Naive thymus-derived CD4-positive, alpha-beta T cell (primary cell): ENCODE data around the gene TLE5. TPM values are rescaled to one million over a fixed set of nuclear protein-coding genes. Genes with fewer than 3 reads are reported as not detected.
A peak's percentile ranks its signal among the peaks of the same experiment; 100 is the strongest.

ENCODE experiments used
- ATAC-seq: fragments of 150-1000 bp; cut with Tn5 transposase; 2 replicates; pipeline ENCODE4 v1.10.0; 2021; ENCODE audit warnings: mild to moderate bottlenecking, moderate library complexity
- CTCF ChIA-PET: fragments of 350-600 bp; sonication (Branson Sonifier 250); formaldehyde crosslinking; loops from one replicate; lab custom pipeline; 2021; ENCODE audit warnings: antibody characterized with exemption; lab: Charles Lee
- POLR2A ChIA-PET: fragments of 350-600 bp; sonication (Branson Sonifier 250); formaldehyde crosslinking; loops from one replicate; lab custom pipeline; 2021; ENCODE audit warnings: antibody characterized with exemption, inconsistent platforms; lab: Charles Lee
- DNase-seq, 9 donors: peaks; one replicate each; pipeline versions ENCODE4 v3.0.0 to v3.0.0-alpha.2; 2020 to 2022; ENCODE audit warnings: mixed read lengths in 1 of 9
- H3K27ac ChIP-seq: one replicate; pipeline ENCODE4 v1.7.0; 2013; ENCODE audit warnings: mild to moderate bottlenecking, low read depth, low read length, moderate library complexity
- H3K27me3 ChIP-seq, 2 donors: one replicate each; pipeline ENCODE4 v1.7.0; 2013; ENCODE audit warnings: low read length in 2 of 2, mild to moderate bottlenecking in 2 of 2, moderate library complexity in 2 of 2; ENCODE audit not compliant: control insufficient read depth in 2 of 2, insufficient read depth in 2 of 2
- H3K36me3 ChIP-seq, 3 experiments: 1 replicate in 2 of 3; 2 replicates in 1 of 3; pipeline ENCODE4 v1.7.0; 2013; ENCODE audit warnings: low read length in 3 of 3, mild to moderate bottlenecking in 3 of 3, moderate library complexity in 1 of 3; ENCODE audit not compliant: insufficient read depth in 3 of 3, control insufficient read depth in 2 of 3
- H3K4me1 ChIP-seq, 2 donors: one replicate each; pipeline ENCODE4 v1.7.0; 2013; ENCODE audit warnings: low read length in 2 of 2, mild to moderate bottlenecking in 2 of 2, moderate library complexity in 1 of 2; ENCODE audit not compliant: control insufficient read depth in 2 of 2, insufficient read depth in 2 of 2
- H3K4me3 ChIP-seq: 2 replicates; pipeline ENCODE4 v1.7.0; 2013; ENCODE audit warnings: mild to moderate bottlenecking, low read length
- H3K9me3 ChIP-seq, 3 experiments: 1 replicate in 2 of 3; 2 replicates in 1 of 3; pipeline ENCODE4 v1.7.0; 2013; ENCODE audit warnings: low read length in 3 of 3; ENCODE audit not compliant: control insufficient read depth in 2 of 3
- H3K27ac Mint-ChIP-seq, 9 donors: one replicate each; pipeline ENCODE4 v1.8.0; 2020 to 2022; ENCODE audit warnings: mixed read lengths in 9 of 9, mild to moderate bottlenecking in 8 of 9, moderate library complexity in 5 of 9, inconsistent platforms in 2 of 9
- H3K27me3 Mint-ChIP-seq, 5 donors: one replicate each; pipeline ENCODE4 v1.8.0; 2021 to 2022; ENCODE audit warnings: mixed read lengths in 5 of 5, mild to moderate bottlenecking in 1 of 5
- H3K36me3 Mint-ChIP-seq, 5 donors: one replicate each; pipeline ENCODE4 v1.8.0; 2020 to 2022; ENCODE audit warnings: mixed read lengths in 5 of 5, mild to moderate bottlenecking in 3 of 5, inconsistent platforms in 1 of 5
- H3K4me1 Mint-ChIP-seq, 7 donors: one replicate each; pipeline ENCODE4 v1.8.0; 2020 to 2022; ENCODE audit warnings: mixed read lengths in 7 of 7, mild to moderate bottlenecking in 3 of 7, inconsistent platforms in 1 of 7
- H3K4me3 Mint-ChIP-seq, 10 donors: one replicate each; pipeline ENCODE4 v1.8.0; 2020 to 2022; ENCODE audit warnings: mild to moderate bottlenecking in 10 of 10, mixed read lengths in 10 of 10, moderate library complexity in 6 of 10, inconsistent platforms in 2 of 10
- H3K9me3 Mint-ChIP-seq, 11 donors: one replicate each; pipeline ENCODE4 v1.8.0; 2020 to 2022; ENCODE audit warnings: mixed read lengths in 11 of 11, mild to moderate bottlenecking in 4 of 11, inconsistent platforms in 1 of 11, moderate library complexity in 1 of 11
- intact Hi-C, 2 donors: fragments of 100-400 bp; cut with micrococcal nuclease; formaldehyde crosslinking; loops; one replicate each; pipeline ENCODE4 v1.15.1; 2023
- polyA plus RNA-seq, 2 donors: library from polyadenylated mRNA; unstranded; fragments of 300-500 nt; fragmentation: Illumina TruSeq; gene quantifications; one replicate each; pipeline ENCODE4 v1.2.3, GENCODE V29; 2021
- total RNA-seq, 6 experiments: library from RNA in 5 of 6; stranded (reverse) in 5 of 6; gene quantifications; 1 replicate in 5 of 6; 2 replicates in 1 of 6; pipeline ENCODE4 v1.2.3 and lab custom pipeline; 2021 to 2026

The TLE5 gene
- total and polyA plus RNA-seq, 7 experiments from 2014 or later = 643 to 1,102 (median 755) TPM

DNA sequence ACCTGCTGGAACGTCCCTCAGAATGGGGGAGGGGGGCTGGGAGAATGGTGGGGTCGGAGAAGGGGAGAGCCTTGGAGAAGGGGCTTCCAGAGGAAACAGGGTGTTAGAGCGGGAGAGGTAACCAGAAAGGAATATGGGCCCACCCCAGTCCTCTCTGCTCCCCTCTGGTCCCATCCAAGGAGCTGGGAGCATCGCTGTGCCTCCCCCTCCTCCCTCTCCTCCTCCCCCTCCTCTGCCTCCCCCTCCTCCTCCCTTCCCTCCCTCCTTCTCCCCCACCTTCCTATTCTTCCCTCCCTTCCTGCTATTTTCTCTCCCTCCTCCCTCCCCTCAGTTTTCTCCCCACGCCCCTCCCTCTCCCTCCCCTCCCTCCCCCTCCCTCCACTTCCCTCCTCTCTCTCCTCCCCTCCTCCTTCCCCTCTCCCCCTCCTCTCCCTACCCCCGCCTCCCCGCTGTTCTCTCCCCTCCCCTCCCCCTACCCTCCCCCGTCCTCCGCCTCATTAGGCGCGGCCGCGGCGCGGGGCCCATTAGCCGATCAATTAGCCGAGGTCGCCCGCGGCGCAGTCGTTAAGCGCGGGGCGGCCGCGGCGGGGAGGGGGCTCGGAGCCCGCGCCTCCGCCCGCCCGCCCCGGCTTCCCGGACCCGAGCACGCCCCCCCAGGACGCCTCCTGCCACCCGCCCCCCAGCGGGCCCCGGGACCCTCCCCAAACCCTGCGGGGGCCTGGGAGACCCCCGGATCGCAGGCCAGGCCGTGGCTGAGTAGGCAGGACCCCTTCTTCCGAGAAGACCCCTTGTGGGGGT, 15.4 kb downstream of the TLE5 start:
- H3K27me3 ChIP-seq = no peaks in the 10 kb centered on the region
- ATAC-seq = no peak
- Mint-ChIP-seq H3K4me3 (peak overlapping the region in 9 of 10 donors; percentile 33 to 100 (median 96)), H3K27me3 (peaks cover 0 to 19% (median 0%) of the 10 kb centered on the region in 5 donors), H3K4me1 (peaks cover 14 to 44% (median 37%) of the 10 kb centered on the region in 7 donors), H3K36me3 (peaks cover 0 to 3% (median 0%) of the 10 kb centered on the region in 5 donors), H3K9me3 (no peaks in the 10 kb centered on the region), H3K27ac (peak overlapping the region in 7 of 9 donors; percentile 93 to 99 (median 98))
- POLR2A ChIA-PET = interaction anchor here (0.6 to 10.3 kb wide), 3 partner anchors 10 to 1209 kb away, joined by 3 to 167 read pairs (median 43); partner anchors contain the start of gene TLE5
- DNase-seq = no peak
- no peaks in the 10 kb centered on the region for H3K36me3 ChIP-seq
- H3K9me3 ChIP-seq = no peaks in the 10 kb centered on the region
- peak overlapping the region; percentile 66 for H3K27ac ChIP-seq
- intact Hi-C loops = loop anchor here in 1 of 2 donors (1.0 kb wide), 2 partner anchors 12 to 14 kb away; no protein-coding TSS in a partner anchor
- peaks cover 4 to 7% of the 10 kb centered on the region in 2 donors for H3K4me1 ChIP-seq
- H3K4me3 ChIP-seq = peak overlapping the region; percentile 51
- CTCF ChIA-PET = no interaction called here

DNA sequence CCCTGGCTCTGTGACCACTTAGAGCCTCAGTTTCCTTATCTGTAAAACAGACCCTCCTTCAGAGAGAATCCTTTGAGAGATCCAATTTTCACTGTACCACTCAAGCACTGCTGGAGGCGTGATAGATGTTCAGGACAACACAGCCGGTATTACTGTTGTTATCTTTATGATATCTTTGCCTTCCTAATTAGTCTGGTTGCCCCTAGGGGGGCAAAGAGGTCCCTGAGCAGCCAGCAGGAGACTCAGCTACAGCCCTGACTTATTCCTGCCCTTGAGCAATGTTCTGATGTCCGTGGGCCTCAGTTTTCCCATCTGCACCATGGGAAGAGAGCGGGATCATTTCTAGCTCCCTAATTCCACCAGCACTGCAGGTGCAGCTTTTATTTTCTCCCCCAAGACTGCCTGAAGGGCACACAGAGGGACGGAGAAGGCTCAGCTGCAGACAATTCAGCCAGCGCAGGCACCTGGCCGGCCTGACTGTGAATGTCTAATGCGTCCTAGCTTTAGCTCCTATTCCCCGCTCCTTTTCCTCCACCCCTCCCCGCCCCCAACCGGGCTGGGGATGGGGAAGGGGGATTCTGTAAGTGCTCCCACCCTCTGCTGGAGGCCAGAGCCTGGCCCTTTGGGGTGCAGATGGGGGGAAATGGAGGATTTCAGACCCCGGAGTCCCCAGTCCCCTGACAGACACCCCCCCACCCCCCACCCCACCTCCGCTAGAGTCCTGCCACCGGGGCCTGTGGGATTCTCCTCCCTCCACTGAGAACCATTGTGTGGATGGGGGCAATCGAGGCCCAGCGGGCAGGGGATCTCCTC, 16.2 kb downstream of the TLE5 start:
- peaks cover 14 to 49% (median 38%) of the 10 kb centered on the region in 7 donors for H3K4me1 Mint-ChIP-seq
- intact Hi-C loops = no loop called here
- peak overlapping the region; percentile 41 for H3K27ac ChIP-seq
- H3K4me3 Mint-ChIP-seq = peak overlapping the region in 8 of 10 donors; percentile 23 to 87 (median 60)
- DNase-seq (no peak), ATAC-seq (no peak)
- no peak overlapping the region for H3K4me3 ChIP-seq
- no peaks in the 10 kb centered on the region for H3K36me3 ChIP-seq
- CTCF ChIA-PET = no interaction called here
- peaks cover 0 to 22% (median 0%) of the 10 kb centered on the region in 5 donors for H3K27me3 Mint-ChIP-seq
- no peaks in the 10 kb centered on the region for H3K9me3 ChIP-seq
- POLR2A ChIA-PET = interaction anchor here (0.6 to 10.3 kb wide), 4 partner anchors 10 to 388 kb away, joined by 3 to 167 read pairs (median 23); partner anchors contain the start of gene TLE5
- peaks cover 4 to 7% of the 10 kb centered on the region in 2 donors for H3K4me1 ChIP-seq
- peak overlapping the region in 8 of 9 donors; percentile 34 to 91 (median 68) for H3K27ac Mint-ChIP-seq
- H3K36me3 Mint-ChIP-seq = peaks cover 0 to 3% (median 0%) of the 10 kb centered on the region in 5 donors
- H3K27me3 ChIP-seq = no peaks in the 10 kb centered on the region
- no peaks in the 10 kb centered on the region for H3K9me3 Mint-ChIP-seq

DNA sequence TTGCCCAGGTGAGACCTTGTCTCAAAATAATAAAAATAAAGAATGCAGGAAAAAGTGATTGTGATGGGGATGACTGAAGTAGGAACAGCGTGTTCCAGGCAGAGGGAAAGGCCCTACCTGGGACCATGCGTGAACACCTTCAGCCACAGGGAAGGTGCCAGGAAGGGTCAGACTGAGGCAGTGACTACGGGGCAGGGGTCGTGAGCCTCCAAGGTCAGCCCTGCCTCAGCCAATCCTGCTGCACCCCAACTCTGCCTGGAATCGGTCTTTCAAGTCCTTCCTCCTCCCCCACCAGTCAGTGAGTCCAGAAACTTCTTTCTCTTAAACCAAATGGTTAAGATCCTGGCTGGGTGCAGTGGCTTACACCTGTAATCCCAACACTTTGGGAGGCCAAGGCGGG, 17.1 kb downstream of the TLE5 start:
- Histone ChIP-seq H3K27ac (no peak overlapping the region), H3K9me3 (no peaks in the 10 kb centered on the region), H3K27me3 (no peaks in the 10 kb centered on the region), H3K4me1 (peaks cover 4 to 7% of the 10 kb centered on the region in 2 donors), H3K36me3 (no peaks in the 10 kb centered on the region), H3K4me3 (no peak overlapping the region)
- Mint-ChIP-seq H3K27ac (peak overlapping the region in 8 of 9 donors; percentile 27 to 91 (median 47)), H3K9me3 (no peaks in the 10 kb centered on the region), H3K27me3 (peaks cover 0 to 22% (median 0%) of the 10 kb centered on the region in 5 donors), H3K4me1 (peaks cover 14 to 49% (median 38%) of the 10 kb centered on the region in 7 donors), H3K4me3 (peak overlapping the region in 5 of 10 donors; percentile 0 to 69 (median 29)), H3K36me3 (peaks cover 0 to 3% (median 0%) of the 10 kb centered on the region in 5 donors)
- no peak for DNase-seq
- ATAC-seq = no peak
- ChIA-PET POLR2A (interaction anchor here (1.3 to 10.3 kb wide), 3 partner anchors 9 to 16 kb away, joined by 4 to 167 read pairs (median 43); partner anchors contain the start of gene TLE5), CTCF (no interaction called here)
- intact Hi-C loops = no loop called here

DNA sequence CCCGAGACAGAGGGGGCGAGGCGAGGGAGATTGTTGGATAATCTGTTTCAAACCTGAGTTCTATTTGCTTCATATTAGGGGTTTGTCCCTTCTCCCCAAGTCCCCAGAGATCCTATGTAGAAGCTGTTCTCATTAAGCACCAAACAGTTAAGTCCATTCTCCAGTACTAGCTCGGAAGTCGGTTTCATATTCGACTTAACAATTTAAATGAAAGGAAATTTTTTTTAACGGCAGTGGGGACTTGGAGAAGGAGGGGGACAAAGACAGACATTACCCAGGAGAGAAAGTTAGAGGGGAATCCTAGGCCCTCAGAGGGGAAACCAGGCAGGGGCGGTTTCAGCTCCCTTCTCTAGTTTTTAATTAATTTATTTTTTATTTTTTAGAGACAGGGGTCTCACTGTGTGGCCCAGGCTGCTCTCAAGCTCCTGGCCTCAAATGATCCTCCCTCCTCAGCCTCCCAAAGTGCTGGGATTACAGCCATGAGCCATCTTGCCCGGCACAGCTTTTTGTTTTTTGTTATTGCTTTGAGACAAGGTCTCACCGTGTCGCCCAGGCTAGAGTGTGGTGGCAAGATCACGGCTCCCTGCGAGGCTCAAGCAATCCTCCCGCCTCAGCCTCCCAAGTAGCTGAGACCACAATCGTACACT, 19.6 kb downstream of the TLE5 start:
- no peaks in the 10 kb centered on the region for H3K9me3 ChIP-seq
- peak overlapping the region; percentile 58 for H3K27ac ChIP-seq
- H3K4me3 Mint-ChIP-seq = peak overlapping the region in 9 of 10 donors; percentile 34 to 84 (median 70)
- ChIA-PET CTCF (interaction anchor here (0.7 to 1.3 kb wide), 4 partner anchors 9 to 104 kb away, joined by 3 to 5 read pairs (median 4); no protein-coding TSS in a partner anchor), POLR2A (interaction anchor here (0.7 to 9.9 kb wide), 3 partner anchors 14 to 61 kb away, joined by 3 to 359 read pairs (median 4); partner anchors contain the start of gene TLE5)
- DNase-seq (no peak), ATAC-seq (no peak)
- peaks cover 8 to 45% (median 28%) of the 10 kb centered on the region in 7 donors for H3K4me1 Mint-ChIP-seq
- no peaks in the 10 kb centered on the region for H3K36me3 Mint-ChIP-seq
- intact Hi-C loops = no loop called here
- H3K27me3 Mint-ChIP-seq = peaks cover 0 to 16% (median 0%) of the 10 kb centered on the region in 5 donors
- peaks cover under 1 to 3% of the 10 kb centered on the region in 2 donors for H3K4me1 ChIP-seq
- peak overlapping the region in 8 of 9 donors; percentile 34 to 90 (median 72) for H3K27ac Mint-ChIP-seq
- H3K36me3 ChIP-seq = no peaks in the 10 kb centered on the region
- no peak overlapping the region for H3K4me3 ChIP-seq
- H3K27me3 ChIP-seq = no peaks in the 10 kb centered on the region
- H3K9me3 Mint-ChIP-seq = peaks cover 0 to 2% (median 0%) of the 10 kb centered on the region in 11 donors

DNA sequence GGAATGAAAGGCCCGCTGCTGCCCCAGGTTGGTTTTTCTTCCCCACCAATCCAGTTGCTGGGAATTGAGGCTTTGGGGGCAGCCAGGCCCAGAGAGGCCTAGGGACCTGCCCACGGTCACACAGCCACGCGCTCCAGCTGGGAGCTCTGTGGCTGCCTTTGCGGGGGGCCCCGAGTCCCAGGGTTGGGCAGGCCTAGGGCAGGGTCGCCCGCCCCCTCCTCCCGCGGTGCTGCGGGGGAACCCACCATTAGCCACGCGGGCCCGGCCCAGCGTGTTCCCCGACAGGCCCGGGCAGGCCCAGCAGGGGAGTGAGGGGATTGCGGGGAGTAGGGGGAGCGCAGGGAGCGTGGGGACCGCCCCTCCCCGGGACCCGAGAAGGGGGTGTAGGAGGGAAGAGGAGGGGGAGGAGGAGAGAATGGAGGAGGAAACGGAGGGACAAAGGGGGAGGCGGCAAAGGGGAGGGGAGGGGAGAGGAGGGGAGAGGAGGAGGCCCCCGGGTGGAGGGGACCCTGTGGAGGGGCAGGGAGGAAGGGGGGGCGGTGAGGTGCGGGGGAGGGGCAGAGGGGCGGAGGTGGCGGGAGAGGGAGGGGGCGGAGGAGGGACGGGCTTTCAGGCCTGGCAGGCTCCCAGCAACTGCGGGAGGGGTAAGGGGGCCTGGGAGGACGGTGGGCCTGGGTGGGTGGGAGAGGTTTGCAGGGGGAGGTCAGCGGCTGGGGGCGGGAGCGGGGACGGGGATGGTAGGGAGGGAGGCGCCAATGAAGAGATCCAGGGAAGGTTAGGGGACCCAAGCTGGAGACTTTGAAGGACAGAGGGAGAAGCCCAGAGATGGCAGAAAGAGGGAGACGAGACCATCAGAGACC, 20.3 kb downstream of the TLE5 start:
- Mint-ChIP-seq H3K36me3 (no peaks in the 10 kb centered on the region), H3K27ac (peak overlapping the region in 8 of 9 donors; percentile 34 to 90 (median 78)), H3K9me3 (peaks cover 0 to 2% (median 0%) of the 10 kb centered on the region in 11 donors), H3K4me1 (peaks cover 5 to 40% (median 23%) of the 10 kb centered on the region in 7 donors), H3K4me3 (peak overlapping the region in 9 of 10 donors; percentile 34 to 84 (median 70)), H3K27me3 (peaks cover 0 to 13% (median 0%) of the 10 kb centered on the region in 5 donors)
- Histone ChIP-seq H3K4me1 (no peaks in the 10 kb centered on the region), H3K27ac (peak overlapping the region; percentile 58), H3K27me3 (no peaks in the 10 kb centered on the region), H3K36me3 (no peaks in the 10 kb centered on the region), H3K4me3 (no peak overlapping the region), H3K9me3 (no peaks in the 10 kb centered on the region)
- POLR2A ChIA-PET = interaction anchor here (0.7 to 9.9 kb wide), 5 partner anchors 12 to 62 kb away, joined by 3 to 359 read pairs (median 4); partner anchors contain the start of gene TLE5
- CTCF ChIA-PET = interaction anchor here (0.7 to 1.3 kb wide), 3 partner anchors 10 to 19 kb away, joined by 3 to 5 read pairs (median 4); no protein-coding TSS in a partner anchor
- DNase-seq (no peak), ATAC-seq (no peak)
- intact Hi-C loops = no loop called here
